Fibroblast of skin of left quadriceps (primary cell): ENCODE measurements around the gene NKX2-2.

Experiments used
- DNase-seq, 2 experiments: peaks; one replicate each; pipeline ENCODE4 v3.0.0-alpha.2; 2013; ENCODE audit warnings: low read depth in 2 of 2

The NKX2-2 gene

DNA sequence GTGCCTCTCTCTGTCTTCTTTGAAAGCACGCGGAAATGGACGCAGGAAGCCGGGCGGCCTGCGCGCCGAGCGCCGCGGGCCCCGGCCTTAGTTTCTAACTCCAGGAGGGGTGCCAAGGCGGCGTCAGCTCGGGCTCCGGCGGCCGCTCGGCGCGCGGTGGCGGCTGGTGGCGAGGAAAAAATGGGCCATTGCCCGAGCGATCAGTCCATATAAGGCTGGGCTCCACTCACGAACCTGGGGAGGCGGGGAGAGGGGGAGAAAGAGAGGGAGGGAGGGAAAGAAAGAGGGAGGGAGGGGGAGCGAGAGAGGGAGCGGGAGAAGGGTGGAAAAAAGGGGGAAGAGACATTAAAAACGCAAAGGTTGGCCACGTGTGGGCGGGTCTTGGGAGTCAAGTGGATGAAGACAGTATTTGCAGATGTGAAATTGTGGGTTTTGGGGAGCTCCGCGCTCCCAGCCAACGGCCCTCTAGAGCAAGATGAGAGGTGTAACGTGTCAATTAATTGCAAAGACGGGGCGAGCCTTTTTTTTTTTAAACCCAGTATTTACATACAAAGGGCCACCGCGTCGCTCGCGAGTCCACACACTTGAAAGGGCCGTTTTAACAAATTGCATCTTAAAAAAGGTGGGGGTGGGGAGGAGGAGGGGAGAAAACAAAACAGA lies at the start of gene NKX2-2:
Gene NKX2-2, minus strand, starts transcription at position 184 of the 660 bp plus-strand sequence. CDS start 395 bp downstream, outside the sequence.
- DNase-seq, result no peak

DNA sequence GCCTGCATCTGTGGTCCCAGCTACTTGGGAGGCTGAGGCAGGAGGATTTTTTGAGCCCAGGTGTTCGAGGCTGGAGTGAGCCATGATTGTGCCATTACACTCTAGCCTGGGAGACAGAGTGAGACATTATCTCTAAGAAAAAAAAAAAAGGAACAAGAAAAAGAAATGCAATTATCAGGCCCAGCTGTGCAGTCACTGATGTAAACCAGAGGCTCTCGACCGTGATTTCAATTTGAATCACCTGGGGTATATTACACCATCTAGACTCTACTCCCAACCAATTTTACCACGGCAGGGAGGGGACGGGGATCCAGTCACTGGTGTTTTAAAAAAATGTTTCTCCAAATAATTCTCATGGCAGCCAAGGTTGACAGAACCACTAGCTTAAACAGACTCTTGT lies 48.8 kb upstream of the NKX2-2 start:
- DNase-seq, result no peak

DNA sequence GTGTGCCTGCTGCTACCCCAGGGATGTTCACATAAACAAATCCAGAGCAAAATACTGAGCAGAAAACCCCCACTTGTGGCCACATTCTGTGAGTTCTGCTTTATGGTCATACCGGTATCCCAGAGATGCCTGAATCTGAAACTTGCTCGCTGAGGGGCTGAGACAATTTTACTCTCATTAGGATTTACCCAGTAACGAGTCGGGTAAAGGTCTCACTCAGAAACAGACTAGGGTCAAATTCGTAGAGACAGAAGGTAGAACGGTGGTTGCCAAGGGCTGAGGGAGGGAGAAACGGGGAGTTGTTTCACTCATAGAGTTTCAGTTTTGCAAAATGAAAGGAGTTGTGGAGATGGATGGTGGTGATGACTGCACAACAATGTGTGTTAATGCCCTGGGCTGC lies 45.4 kb upstream of the NKX2-2 start:
- DNase-seq, result no peak

DNA sequence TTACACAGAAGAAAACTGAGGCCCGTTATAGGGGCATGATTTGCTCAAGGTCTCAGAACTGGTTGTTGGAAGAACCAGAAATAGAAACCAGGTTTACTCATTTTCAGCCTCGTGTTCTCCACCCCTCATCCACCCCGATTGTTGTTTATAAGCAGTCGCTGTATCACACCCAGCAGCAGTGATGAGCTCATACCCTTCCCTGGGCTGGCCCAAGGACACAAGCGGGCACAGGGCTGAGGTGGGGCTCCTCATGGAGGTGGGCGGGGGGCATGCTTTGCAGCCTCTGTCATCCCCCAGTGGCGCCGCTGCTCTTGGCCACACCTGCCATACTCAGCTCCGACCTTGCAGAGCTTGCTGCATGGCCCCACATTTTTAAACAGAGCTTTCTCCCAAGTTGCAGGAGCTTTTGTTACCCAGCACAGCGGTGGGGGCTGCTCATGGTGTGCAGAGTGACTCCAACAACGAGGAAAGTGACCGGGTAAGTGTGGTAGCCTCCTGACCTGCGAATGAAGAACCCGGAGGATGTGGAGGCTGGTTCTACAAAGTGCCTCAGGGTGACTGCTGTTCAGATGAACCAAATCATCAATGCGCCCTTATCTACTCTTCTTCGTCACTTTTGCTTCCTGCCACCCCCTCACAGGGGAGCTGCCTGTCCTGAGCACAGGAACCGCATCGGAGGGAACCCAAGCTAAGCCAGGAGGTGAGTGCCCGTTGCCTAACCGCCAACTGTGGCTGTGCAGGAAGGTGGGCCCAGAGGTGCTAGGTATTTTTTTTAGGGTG lies 43.6 kb upstream of the NKX2-2 start:
- no peak for DNase-seq

DNA sequence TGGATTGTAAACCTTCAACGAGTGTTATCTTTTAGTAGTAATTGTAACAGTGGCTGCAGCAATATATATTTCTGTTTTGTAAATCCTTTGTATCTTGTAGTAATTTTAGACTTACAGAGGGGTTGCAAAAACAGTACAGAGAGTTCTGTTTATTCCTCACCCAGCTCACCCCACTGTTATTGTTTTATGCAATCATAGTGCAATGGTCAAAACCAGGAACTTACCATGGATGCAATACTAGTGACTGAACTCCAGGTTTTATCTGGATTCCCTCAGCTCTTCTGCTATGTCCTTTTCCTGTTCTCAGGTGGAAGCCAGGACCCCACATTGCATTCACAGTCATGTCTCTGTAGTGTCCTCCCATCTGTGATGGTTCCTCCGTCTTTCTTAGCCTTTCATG lies 42.5 kb upstream of the NKX2-2 start:
- DNase-seq, result no peak

DNA sequence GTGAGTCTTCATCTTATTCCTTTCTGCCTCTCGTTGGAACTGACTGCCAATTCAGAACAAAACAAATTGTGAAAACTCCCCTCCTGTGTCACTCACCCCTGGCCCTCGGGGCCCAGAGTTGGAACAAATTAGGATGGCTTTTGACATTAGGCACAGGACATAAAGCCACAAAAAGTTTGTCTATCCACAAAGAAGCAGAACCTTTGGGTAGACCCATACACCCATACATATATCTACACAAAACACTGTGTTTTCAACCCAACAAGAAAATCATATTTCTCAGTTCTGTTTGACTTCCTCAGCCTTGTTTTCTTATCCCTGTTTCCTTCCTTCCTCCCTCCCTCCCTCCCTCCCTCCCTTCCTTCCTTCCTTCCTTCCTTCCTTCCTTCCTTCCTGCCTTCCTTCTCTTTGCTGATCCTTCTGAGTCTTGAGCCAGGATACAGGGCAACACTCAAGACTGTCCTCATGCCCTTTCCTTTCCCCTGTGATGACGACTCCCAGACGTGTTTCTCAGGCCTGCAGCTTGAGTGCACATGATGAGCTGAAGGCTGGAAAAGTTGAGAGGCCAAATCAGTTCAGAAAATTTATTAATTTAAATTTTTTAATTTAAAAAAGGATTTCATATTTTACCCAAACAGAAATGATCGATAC lies 41.7 kb upstream of the NKX2-2 start:
- no peak for DNase-seq

DNA sequence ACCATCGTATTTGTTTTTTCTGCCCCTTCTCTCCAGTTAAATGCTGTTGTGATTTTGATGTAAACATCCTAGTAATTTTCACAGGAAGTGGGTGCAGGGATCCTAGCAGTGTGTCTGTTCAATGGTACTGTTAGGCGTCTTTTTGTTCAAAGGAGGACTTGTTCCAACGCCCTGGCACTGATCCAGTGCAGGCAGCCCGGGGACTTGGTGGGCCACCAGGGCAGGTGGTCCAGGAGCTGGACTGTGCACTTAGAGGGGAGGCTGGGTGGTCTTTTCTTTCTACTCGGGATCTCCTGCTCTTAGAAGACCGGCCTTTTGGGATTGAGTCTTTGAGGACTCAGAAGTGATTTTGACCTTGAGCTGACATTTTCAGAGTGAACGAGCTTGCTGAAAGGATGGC lies 41.1 kb upstream of the NKX2-2 start:
- DNase-seq, result no peak

DNA sequence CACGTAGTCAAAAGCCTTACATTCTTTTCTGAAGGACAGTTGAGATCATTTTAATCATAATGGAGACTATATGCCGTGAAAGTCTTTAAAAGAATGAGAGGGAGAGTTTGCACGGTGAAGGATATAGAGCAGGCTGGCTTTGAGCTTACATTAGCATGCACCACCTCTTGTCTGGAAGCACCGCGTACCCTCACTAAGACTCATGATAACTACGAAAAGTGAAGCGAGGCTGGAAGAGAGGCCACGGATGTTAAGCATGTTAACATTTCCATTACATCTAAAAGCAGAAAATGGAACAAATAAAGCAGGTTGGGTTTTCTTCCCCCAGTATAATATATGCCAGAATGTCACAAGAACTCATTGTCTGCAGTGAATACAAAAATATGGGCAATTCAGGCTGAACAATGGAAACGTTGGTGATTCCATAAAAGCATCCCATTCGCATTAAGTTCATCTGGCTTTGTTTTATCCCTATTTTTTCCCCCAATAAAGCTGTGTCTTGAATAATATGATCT lies 40.6 kb upstream of the NKX2-2 start:
- DNase-seq, result no peak

DNA sequence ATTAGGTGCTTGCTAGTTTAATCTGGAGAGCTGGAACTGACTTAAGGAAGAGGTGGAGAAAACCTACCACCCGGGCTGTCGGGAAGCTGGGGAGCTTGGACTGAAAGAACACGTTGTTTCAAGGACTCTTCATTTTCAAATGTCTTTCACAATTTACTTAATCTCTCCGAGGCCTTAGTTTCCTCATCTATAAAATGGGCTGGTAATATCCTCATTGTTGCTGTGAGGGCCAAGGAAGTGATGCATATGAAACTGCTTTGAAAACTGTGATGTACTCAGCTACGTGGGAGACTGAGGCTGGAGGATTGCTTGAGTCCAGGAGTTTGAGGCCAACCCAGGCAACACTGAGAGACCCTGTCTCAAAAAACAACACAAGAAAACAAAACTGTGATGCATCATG lies 36.7 kb upstream of the NKX2-2 start:
- no peak for DNase-seq

DNA sequence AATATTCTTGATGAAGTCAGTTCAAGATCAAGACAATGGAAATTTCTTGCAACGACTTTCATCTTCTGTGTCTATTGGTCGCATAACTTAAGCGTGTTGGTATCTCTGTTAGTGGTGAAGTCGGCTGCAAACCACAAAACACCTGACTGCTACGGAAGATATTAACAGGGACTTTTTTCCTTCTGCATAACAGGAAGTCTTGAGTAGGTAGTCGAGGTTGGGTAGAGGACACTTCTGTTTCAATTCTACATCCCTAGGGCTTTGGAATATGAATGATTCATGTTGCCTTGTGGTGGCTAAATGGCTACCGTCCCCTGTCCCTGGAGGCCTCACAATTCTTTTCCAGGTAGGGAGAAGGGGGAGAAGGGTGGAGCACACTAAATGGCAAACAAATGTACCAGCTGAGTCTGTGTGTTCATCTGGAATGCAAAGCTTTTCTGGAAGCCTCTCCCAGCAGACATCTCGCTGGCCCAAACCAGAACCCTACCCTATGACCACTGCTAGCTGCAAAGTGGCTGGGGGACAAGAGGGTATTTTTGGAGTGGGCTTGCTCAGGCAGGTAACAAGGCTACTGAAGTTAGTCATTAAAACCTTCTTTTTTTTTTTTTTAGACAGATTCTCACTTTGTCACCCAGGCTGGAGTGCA lies 34.6 kb upstream of the NKX2-2 start:
- no peak for DNase-seq

DNA sequence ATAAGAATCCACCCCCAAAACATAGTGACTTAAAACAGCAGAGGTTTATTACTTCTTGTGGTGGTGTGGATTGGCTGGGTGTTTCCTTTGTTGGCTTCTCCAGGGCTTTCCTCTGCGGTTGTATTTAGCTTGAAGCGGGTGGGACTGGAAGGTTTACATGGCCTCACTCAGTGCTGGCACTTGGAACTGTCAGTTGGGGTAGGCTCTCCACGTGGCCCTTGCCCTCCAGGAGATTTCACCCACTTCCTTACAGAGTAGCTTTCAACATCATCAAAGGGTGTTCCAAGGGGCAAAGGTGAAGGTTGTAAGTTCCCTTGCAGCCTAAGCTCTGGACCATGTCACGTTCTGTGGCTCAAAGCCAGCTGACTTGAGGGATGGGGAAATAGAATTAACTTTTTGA lies 32.5 kb upstream of the NKX2-2 start:
- DNase-seq, result no peak

DNA sequence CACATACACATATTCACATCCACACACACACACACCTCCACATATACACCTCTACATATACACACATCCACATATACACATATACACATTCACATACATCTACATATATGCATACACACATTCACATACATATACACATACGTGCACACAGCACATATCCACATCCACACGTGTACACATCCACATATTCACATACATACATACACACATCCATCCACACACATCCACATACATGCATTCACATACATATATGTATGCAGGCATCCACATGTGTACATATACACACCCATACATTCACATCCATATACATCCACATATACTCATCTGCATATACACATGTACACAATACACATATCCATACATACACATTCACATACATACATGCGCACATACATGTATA lies 25.6 kb upstream of the NKX2-2 start:
- no peak for DNase-seq

DNA sequence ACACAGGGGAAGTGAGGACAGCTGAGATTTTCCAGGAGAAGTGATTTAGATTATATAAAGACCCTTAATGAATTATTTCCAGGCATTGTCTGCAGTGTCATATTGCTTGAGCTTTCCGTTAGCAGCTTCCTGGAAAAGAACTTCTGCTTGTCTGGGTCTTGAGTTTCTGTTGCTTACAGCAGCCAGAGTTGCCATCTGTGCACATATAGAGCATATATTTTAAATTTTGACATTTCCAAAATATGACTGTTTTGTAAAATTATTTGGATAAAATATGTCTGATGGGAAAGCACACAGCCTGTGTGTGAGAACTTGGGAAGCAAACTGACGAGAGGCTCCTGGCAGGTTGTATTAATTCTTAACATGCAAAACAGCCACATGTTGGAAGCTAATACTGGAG lies 21.0 kb upstream of the NKX2-2 start:
- no peak for DNase-seq

DNA sequence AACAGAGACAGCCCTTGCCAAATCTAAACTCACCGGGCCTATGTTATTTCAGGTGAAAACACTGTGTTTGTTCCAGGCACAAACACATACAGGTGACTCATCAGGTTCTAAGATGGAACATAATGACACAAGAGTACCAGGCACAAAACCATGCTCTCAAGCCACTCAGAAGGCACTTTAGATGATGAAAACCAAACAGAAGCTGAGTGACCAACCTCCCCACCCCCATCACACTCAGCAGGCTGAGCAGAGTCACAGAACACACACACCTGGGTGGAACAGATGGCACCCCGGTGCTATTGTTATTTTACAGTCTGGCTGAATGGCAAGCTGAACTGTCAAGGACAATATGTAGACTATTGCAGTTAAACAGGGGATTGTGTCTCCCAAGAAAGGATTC lies 20.6 kb upstream of the NKX2-2 start:
- no peak for DNase-seq

DNA sequence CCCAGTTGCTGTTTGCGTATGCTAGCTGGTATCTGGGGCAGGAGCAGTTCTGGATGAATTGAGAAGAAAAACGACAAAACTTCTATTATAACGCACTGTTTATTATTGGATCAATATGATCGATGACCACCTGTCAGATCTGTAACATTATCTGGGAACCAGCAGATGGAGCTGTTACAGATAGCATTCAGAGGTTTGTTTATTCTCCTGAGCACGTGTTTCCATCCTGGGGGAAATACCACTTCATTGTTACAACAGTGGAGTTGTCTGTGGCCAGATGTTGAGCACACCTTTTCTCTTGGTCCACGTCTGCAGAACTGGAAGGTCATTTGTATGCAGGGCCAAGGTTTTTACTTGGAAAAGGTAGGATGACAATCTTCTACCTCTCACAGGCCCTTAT lies 16.0 kb upstream of the NKX2-2 start:
- DNase-seq, result no peak

DNA sequence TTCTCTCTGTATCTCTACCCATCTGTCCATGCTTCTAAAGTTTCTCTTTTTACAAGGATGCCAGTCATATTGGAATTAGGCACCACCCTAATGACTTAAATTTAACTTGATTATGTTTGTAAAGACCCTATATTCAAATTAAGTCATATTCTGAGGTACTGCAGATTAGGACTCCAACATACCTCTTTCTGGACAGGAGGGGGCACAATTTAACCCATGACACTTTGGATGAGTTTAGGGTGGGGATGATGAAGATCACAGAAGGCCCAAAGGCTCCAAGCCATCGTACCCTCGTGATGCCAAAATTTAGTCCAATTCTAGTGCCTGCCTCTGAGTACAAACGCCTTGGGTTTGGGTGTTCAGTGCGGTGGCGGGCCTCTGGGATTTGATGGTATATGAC lies 15.0 kb upstream of the NKX2-2 start:
- no peak for DNase-seq

DNA sequence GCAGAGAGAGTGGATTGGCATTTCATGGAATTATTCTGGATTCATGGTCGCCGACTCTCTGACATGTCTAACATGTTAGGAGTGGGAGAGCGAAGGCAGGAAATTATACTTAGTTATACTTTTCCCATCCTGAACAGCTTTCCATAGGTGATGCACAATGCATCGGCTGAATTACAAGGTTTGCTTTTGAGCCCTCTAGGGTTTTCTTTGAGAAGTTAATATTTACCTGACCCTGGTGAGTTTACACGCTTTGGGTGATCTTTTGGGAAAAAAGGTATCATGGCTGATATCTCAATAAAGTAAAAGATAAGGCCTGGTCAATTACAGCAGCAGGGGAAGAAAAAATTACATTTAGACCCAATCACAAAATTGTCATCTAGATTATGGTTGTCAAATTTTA lies 14.0 kb upstream of the NKX2-2 start:
- no peak for DNase-seq

DNA sequence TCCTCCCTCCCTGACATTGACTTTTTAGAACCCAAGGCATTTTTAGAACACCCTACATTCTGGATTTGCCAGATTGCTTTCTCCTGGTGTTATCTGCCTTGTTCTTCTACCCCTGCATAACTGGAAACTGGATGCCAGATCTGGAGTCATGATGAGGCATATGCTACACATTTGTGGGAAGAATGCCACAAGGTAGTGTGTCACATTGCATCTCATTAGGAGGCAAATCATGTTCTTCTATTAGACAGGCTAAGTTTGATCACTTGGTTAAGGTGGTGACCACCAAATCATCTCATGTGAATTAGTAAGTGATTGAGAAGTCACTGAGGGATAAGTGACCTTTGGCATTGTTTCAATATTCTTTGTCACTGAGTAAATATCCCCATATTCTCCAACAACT lies 12.9 kb upstream of the NKX2-2 start:
- DNase-seq, result no peak

DNA sequence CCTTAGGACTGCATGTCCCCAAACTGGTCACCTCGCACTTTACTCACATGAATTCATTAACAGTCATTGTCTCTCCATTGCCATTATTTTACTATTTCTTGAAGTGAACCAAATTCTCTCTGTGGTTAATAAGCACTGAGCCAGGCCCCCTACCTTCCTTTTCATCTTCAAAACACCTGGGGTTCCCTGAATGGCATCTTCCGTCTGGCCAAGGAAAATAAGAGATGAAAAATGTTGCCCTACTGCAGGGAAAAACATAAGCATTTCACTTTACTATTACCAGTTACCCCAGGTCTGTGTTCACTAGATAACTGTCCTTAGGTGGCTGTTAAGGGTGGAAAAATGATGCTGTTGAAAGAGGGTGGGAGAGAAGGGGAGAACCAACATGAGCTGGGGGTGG lies 10.0 kb upstream of the NKX2-2 start:
- DNase-seq, result no peak

DNA sequence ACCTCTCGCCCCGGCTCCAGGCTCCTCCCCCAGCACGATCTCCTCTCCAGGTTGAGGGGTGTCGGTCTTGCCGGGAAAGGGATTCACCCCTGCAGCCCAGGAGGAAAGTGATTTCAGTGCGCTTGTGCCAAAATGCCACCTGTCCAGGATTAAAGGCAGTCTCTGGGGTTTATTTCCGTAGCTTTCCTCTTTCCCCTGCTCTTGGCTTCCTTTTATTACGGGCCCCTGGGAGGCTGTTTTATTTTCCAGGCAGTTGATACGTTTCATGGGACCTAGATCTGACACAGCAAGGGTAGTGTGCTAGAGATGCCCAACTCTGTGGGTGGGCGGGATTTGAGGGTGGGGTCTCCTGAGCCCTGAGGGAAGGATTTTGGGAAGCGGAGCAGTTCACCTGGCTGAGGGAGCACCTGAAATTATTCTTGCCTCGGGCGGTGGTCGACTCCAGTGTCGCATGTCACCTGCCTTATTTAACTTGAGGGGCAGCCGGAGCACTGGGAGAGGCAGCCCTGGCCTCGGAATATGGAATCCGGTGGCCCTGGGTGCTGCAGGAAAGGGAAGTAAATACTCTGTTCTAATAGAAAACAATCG lies 9.5 kb upstream of the NKX2-2 start:
- DNase-seq, result no peak

DNA sequence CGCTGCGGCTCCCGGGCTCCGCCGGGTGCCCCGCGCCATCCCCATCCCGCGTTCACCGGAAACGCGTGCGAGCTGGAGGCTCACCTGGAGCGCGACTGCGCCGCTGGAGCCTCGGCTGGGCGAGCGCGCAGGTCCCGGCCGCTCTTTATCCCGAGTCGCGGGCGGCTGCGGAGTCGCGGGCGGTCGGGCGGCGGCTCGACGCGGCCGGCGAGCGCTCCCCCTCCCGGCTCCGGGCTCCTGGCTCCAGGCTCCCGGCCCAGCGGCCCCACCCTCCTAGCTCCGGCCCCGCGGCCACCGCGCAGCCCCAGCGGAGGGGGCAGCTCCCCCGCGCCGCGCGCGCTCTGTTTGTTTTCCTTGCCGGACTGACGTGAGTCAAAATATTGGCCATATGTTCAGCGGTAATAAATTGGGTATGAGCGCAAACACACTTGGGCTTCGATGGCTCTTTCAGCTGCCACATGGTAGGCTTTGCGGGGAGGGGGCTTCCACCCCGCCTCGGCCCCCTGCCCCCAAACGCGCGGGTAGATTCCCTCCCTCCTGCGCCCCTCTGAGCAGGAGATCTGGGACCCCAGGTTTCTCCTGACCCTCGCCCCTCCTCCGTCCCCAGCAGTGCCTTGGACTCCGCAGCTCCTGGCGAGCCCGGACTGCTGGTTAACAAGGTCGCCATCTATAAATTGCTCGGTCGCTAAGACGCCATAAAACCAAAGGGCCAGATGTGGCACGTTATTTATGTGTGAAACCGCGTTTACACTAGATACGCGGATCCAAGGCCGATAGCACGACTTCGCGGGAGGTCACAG lies 8.8 kb upstream of the NKX2-2 start:
- no peak for DNase-seq
